GM13977 (cell line): ENCODE data around the gene UBE4B.
"Not testable (repeated sequence)": the region's sequence is repeated elsewhere in the genome, so short reads cannot be mapped to it uniquely, and the experiment has no call there.

Source experiments
- DNase-seq: peaks from one replicate; pipeline ENCODE4 v3.0.0; 2012; ENCODE audit warnings: low spot score
- in situ Hi-C: fragments of 300-500 bp; cut with MboI; formaldehyde crosslinking; loops from one replicate; pipeline ENCODE4 v1.12.0; 2022; ENCODE audit warnings: low sequenced_read_pairs, low pct_unique_long_range_greater_than_20kb, mixed read lengths, inconsistent platforms; ENCODE audit not compliant: unreplicated experiment
- TF ChIP-seq, protein P1 (sequence below): IDR thresholded peaks from 2 replicates; pipeline ENCODE4 v1.5.1; 2012; ENCODE audit warnings: mild to moderate bottlenecking, control low read depth; ENCODE audit not compliant: insufficient read depth; ENCODE audit errors: extremely low read depth, missing control alignments

The UBE4B gene

DNA sequence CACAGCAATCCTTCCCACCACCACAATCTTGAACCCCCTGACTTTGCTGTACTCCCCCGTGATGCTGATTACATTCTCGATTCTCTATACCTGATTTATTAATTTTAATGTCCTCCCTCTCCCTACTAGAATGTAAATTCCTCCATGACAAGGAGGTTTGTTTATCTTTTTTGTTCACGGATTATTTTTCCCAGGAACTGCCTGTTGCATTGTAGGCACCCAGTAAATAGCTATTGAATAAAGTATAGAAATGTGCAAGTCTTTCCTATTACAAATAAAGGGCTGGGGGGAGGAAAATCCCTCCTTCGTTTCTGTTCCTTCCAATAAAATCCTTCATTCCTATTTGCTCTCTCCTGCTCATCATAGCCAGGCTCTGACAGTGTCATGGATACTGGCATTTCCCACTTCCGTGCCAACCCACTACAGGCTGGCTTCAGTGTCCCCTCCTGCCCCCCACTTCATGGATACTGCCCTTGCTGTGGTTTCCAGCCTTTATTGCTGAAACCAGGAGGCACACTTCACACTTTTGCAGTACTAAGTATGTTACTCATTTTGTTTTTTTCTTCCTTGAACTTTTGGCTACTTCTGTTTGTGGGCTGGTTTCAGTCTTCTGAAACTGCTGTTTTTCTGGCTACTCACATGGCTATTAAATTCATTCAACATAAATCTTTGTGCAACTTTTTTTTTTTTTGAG lies 185.1 kb downstream of the UBE4B start:
- TF ChIP-seq, protein P1, sequence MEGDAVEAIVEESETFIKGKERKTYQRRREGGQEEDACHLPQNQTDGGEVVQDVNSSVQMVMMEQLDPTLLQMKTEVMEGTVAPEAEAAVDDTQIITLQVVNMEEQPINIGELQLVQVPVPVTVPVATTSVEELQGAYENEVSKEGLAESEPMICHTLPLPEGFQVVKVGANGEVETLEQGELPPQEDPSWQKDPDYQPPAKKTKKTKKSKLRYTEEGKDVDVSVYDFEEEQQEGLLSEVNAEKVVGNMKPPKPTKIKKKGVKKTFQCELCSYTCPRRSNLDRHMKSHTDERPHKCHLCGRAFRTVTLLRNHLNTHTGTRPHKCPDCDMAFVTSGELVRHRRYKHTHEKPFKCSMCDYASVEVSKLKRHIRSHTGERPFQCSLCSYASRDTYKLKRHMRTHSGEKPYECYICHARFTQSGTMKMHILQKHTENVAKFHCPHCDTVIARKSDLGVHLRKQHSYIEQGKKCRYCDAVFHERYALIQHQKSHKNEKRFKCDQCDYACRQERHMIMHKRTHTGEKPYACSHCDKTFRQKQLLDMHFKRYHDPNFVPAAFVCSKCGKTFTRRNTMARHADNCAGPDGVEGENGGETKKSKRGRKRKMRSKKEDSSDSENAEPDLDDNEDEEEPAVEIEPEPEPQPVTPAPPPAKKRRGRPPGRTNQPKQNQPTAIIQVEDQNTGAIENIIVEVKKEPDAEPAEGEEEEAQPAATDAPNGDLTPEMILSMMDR: no peak
- no peak for DNase-seq
- in situ Hi-C loops: no loop called here

DNA sequence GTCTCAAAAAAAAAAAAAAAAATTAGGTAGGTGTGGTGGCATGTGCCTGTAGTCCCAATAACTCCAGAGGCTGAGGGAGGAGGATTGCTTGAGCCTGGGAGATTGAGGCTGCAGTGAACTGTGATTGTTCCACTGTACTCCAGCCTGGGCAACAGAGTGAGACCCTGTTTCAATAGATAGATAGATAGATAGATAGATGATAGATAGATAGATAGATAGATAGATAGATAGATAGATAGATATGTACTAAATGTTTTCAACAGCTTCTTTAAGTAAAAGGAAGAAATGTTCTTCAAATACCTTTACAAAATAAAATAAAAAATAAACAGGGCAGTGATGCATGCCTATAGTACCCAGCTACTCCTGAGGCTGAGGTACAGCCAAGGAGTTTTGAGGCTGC lies 187.4 kb downstream of the UBE4B start:
- DNase-seq: no peak
- TF ChIP-seq, protein P1: no peak
- in situ Hi-C loops: no loop called here

DNA sequence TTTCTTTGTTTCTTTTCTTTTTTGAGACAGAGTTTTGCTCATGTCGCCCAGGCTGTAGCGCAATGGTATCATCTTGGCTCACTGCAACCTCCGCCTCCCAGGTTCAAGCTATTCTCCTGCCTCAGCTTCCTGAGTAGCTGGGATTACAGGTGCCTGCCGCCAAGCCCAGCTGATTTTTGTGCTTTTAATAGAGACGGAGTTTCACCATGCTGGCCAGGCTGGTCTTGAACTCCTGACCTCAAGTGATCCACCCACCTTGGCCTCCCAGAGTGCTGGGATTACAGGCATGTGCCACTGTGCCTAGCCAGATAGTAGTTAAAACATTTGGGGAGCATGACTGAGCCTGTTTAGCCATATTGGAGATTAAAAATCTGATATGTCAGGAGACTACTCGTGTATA lies 187.9 kb downstream of the UBE4B start:
- DNase-seq, in situ Hi-C loops: not testable (repeated sequence)

DNA sequence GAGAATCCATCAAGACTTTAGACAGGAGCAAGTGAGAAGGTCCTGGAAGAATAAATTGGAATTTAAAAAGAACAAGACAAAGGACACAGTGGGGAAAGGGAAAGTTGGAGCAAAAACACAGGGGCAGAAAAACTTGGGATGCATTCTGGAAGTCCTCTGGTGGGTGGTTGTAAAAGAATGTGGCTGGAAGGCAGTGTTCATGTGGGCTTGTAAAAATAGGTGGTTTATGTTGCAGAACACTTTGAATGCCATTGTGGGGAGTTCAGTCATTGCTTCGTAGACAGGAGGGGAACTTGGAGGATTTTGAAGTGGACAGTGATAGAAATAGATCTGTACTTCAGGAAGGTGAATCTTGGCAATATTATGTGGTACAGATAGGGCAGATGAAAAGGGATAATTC lies 192.8 kb downstream of the UBE4B start:
- TF ChIP-seq, protein P1: no peak
- DNase-seq: no peak
- in situ Hi-C loops: no loop called here

DNA sequence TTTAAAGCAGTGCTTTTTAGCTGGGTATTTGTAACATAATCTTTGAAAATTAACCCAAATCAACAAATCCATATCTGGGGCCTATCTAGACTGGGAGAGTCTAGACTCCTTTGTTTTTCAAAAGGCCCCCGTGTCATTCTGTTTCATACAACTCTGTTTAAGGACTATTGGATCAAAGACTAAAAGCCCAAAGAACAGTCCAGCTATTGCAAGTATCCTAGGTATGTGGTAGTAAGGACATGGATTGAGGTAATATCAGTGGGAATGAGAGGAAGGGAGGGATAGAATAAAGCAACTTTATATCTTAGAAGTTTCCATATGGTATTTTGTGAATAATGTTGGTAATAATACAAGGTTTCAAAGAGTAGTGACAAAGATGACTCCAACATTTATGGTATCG lies 195.8 kb downstream of the UBE4B start:
- DNase-seq: no peak
- TF ChIP-seq, protein P1: no peak
- in situ Hi-C loops: no loop called here

DNA sequence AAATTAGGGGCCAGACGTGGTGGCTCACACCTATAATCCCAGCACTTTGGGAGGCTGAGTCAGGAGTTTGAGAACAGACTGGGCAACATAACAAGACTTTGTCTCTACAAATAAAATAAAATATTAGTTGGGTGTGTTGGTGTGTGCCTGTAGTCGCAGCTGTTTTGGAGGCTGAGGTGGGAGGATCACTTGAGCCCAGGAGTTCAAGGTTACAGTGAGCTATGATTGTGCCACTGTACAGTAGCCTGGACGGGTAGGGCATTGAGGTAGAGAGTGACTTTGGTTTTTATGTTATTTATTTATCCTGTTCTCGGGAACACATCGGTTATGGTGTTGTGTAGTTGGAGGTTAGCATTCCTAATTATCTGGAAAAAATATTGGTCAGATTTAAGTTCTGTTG lies 197.1 kb downstream of the UBE4B start:
- in situ Hi-C loops: no loop called here
- TF ChIP-seq, protein P1: no peak
- no peak for DNase-seq
